Naive thymus-derived CD4-positive, alpha-beta T cell (primary cell): ENCODE measurements around the gene MYOM1. TPM values are rescaled to one million over a fixed set of nuclear protein-coding genes. Genes with fewer than 3 reads are reported as not detected.
"Not testable (repeated sequence)": the region's sequence is repeated elsewhere in the genome, so short reads cannot be mapped to it uniquely, and the experiment has no call there.

Experiments used
- ATAC-seq: fragments of 150-1000 bp; cut with Tn5 transposase; 2 replicates; pipeline ENCODE4 v1.10.0; 2021; ENCODE audit warnings: mild to moderate bottlenecking, moderate library complexity
- CTCF ChIA-PET: fragments of 350-600 bp; sonication (Branson Sonifier 250); formaldehyde crosslinking; loops from one replicate; lab custom pipeline; 2021; ENCODE audit warnings: antibody characterized with exemption; lab: Charles Lee
- POLR2A ChIA-PET: fragments of 350-600 bp; sonication (Branson Sonifier 250); formaldehyde crosslinking; loops from one replicate; lab custom pipeline; 2021; ENCODE audit warnings: antibody characterized with exemption, inconsistent platforms; lab: Charles Lee
- DNase-seq, 9 donors: peaks; one replicate each; pipeline versions ENCODE4 v3.0.0 to v3.0.0-alpha.2; 2020 to 2022; ENCODE audit warnings: mixed read lengths in 1 of 9
- H3K27ac ChIP-seq: one replicate; pipeline ENCODE4 v1.7.0; 2013; ENCODE audit warnings: mild to moderate bottlenecking, low read depth, low read length, moderate library complexity
- H3K27me3 ChIP-seq, 2 donors: one replicate each; pipeline ENCODE4 v1.7.0; 2013; ENCODE audit warnings: low read length in 2 of 2, mild to moderate bottlenecking in 2 of 2, moderate library complexity in 2 of 2; ENCODE audit not compliant: control insufficient read depth in 2 of 2, insufficient read depth in 2 of 2
- H3K36me3 ChIP-seq, 3 experiments: 1 replicate in 2 of 3; 2 replicates in 1 of 3; pipeline ENCODE4 v1.7.0; 2013; ENCODE audit warnings: low read length in 3 of 3, mild to moderate bottlenecking in 3 of 3, moderate library complexity in 1 of 3; ENCODE audit not compliant: insufficient read depth in 3 of 3, control insufficient read depth in 2 of 3
- H3K4me1 ChIP-seq, 2 donors: one replicate each; pipeline ENCODE4 v1.7.0; 2013; ENCODE audit warnings: low read length in 2 of 2, mild to moderate bottlenecking in 2 of 2, moderate library complexity in 1 of 2; ENCODE audit not compliant: control insufficient read depth in 2 of 2, insufficient read depth in 2 of 2
- H3K4me3 ChIP-seq: 2 replicates; pipeline ENCODE4 v1.7.0; 2013; ENCODE audit warnings: mild to moderate bottlenecking, low read length
- H3K9me3 ChIP-seq, 3 experiments: 1 replicate in 2 of 3; 2 replicates in 1 of 3; pipeline ENCODE4 v1.7.0; 2013; ENCODE audit warnings: low read length in 3 of 3; ENCODE audit not compliant: control insufficient read depth in 2 of 3
- H3K27ac Mint-ChIP-seq, 9 donors: one replicate each; pipeline ENCODE4 v1.8.0; 2020 to 2022; ENCODE audit warnings: mixed read lengths in 9 of 9, mild to moderate bottlenecking in 8 of 9, moderate library complexity in 5 of 9, inconsistent platforms in 2 of 9
- H3K27me3 Mint-ChIP-seq, 5 donors: one replicate each; pipeline ENCODE4 v1.8.0; 2021 to 2022; ENCODE audit warnings: mixed read lengths in 5 of 5, mild to moderate bottlenecking in 1 of 5
- H3K36me3 Mint-ChIP-seq, 5 donors: one replicate each; pipeline ENCODE4 v1.8.0; 2020 to 2022; ENCODE audit warnings: mixed read lengths in 5 of 5, mild to moderate bottlenecking in 3 of 5, inconsistent platforms in 1 of 5
- H3K4me1 Mint-ChIP-seq, 7 donors: one replicate each; pipeline ENCODE4 v1.8.0; 2020 to 2022; ENCODE audit warnings: mixed read lengths in 7 of 7, mild to moderate bottlenecking in 3 of 7, inconsistent platforms in 1 of 7
- H3K4me3 Mint-ChIP-seq, 10 donors: one replicate each; pipeline ENCODE4 v1.8.0; 2020 to 2022; ENCODE audit warnings: mild to moderate bottlenecking in 10 of 10, mixed read lengths in 10 of 10, moderate library complexity in 6 of 10, inconsistent platforms in 2 of 10
- H3K9me3 Mint-ChIP-seq, 11 donors: one replicate each; pipeline ENCODE4 v1.8.0; 2020 to 2022; ENCODE audit warnings: mixed read lengths in 11 of 11, mild to moderate bottlenecking in 4 of 11, inconsistent platforms in 1 of 11, moderate library complexity in 1 of 11
- intact Hi-C, 2 donors: fragments of 100-400 bp; cut with micrococcal nuclease; formaldehyde crosslinking; loops; one replicate each; pipeline ENCODE4 v1.15.1; 2023
- polyA plus RNA-seq, 2 donors: library from polyadenylated mRNA; unstranded; fragments of 300-500 nt; fragmentation: Illumina TruSeq; gene quantifications; one replicate each; pipeline ENCODE4 v1.2.3, GENCODE V29; 2021
- total RNA-seq, 6 experiments: library from RNA in 5 of 6; stranded (reverse) in 5 of 6; gene quantifications; 1 replicate in 5 of 6; 2 replicates in 1 of 6; pipeline ENCODE4 v1.2.3 and lab custom pipeline; 2021 to 2026

Gene MYOM1
- total and polyA plus RNA-seq, 7 experiments from 2014 or later: 0.83 to 6.7 (median 1.9) TPM

DNA sequence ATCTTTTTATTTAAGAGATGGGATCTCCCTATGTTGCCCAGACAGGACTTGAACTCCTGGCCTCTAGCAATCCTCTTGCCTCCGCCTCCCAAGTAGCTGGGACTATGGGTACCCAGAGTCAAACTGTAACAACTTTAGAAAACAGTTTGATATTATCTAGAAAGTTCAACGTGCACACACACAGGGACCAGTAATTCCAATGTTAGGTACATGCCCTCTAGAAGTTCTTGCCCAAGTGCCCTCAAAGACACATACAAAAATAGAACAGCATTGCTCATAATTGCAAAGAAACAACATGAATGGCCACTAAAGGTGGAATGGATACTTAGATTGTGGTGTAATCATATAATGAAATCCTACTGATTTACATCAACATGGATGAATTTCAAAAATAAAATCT lies 194.2 kb downstream of the MYOM1 start:
- no peak for ATAC-seq
- CTCF ChIA-PET: interaction anchor here (1.2 kb wide), 1 partner anchor 30 kb away, joined by 5 read pairs; no protein-coding TSS in a partner anchor
- Mint-ChIP-seq H3K4me1 (peaks cover 0 to 8% (median 5%) of the 10 kb centered on the region in 7 donors), H3K27me3 (no peaks in the 10 kb centered on the region), H3K4me3 (no peak overlapping the region), H3K9me3 (no peaks in the 10 kb centered on the region), H3K27ac (peak overlapping the region in 2 of 9 donors; percentile 12 to 16), H3K36me3 (peaks cover 0 to 2% (median 0%) of the 10 kb centered on the region in 5 donors)
- POLR2A ChIA-PET: no interaction called here
- H3K9me3 ChIP-seq: no peaks in the 10 kb centered on the region
- H3K36me3 ChIP-seq: no peaks in the 10 kb centered on the region
- DNase-seq: no peak
- no peaks in the 10 kb centered on the region for H3K4me1 ChIP-seq
- intact Hi-C loops: no loop called here
- no peak overlapping the region for H3K27ac ChIP-seq
- H3K4me3 ChIP-seq: no peak overlapping the region
- no peaks in the 10 kb centered on the region for H3K27me3 ChIP-seq

DNA sequence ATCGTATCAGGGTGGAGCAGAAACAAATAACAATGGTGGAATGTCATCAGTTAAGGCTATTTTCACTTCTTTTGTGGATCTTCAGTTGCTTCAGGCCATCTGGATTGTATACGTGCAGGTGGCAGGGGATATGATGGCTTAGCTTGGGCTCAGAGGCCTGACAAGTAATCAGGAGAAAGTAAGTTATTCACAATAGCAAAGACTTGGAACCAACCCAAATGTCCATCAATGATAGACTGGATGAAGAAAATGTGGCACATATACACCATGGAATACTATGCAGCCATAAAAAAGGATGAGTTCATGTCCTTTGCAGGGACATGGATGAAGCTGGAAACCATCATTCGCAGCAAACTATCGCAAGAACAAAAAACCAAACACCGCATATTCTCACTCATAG lies 196.2 kb downstream of the MYOM1 start:
- H3K27me3 ChIP-seq, H3K4me1 ChIP-seq, intact Hi-C loops, ATAC-seq, H3K27me3 Mint-ChIP-seq, H3K4me3 Mint-ChIP-seq, DNase-seq, H3K36me3 Mint-ChIP-seq, H3K9me3 Mint-ChIP-seq, H3K36me3 ChIP-seq, CTCF ChIA-PET, H3K4me3 ChIP-seq, H3K9me3 ChIP-seq, H3K27ac ChIP-seq, H3K4me1 Mint-ChIP-seq: not testable (repeated sequence)
- peak overlapping the region in 2 of 9 donors; percentile 28 to 86 for H3K27ac Mint-ChIP-seq
- POLR2A ChIA-PET: interaction anchor here (0.7 kb wide), 1 partner anchor 57 kb away, joined by 3 read pairs; no protein-coding TSS in a partner anchor

Other genes starting within 250 kb of the MYOM1 start
- gene LPIN2, start 206.8 kb downstream of the MYOM1 start, total RNA-seq: 100 to 1,000 TPM in 1 of 5 experiments, 10 to 100 TPM in 4; 58.8 to 133 (median 73.6) TPM
- 10 to 100 TPM; 63.7 to 73.1 TPM for gene LPIN2, start 206.8 kb downstream of the MYOM1 start, polyA plus RNA-seq
- 100 to 1,000 TPM; 331 to 753 (median 415) TPM for gene MYL12A, start 27.8 kb upstream of the MYOM1 start, total RNA-seq
- 1,000 to 10,000 TPM; 2,490 to 2,608 TPM for gene MYL12A, start 27.8 kb upstream of the MYOM1 start, polyA plus RNA-seq
- 100 to 1,000 TPM; 140 to 300 (median 169) TPM for gene MYL12B, start 42.2 kb upstream of the MYOM1 start, total RNA-seq
- gene MYL12B, start 42.2 kb upstream of the MYOM1 start, polyA plus RNA-seq: 100 to 1,000 TPM; 942 to 982 TPM
- gene TGIF1, start 230.2 kb upstream of the MYOM1 start, total RNA-seq: 10 to 100 TPM; 15.4 to 88.7 (median 63.6) TPM
- gene TGIF1, start 230.2 kb upstream of the MYOM1 start, polyA plus RNA-seq: 10 to 100 TPM; 23.6 to 38.8 TPM